ENCODE measurements around the gene NRIP3. TPM values are rescaled to one million over a fixed set of nuclear protein-coding genes. Genes with fewer than 3 reads are reported as not detected.

The NRIP3 gene
- total and polyA plus RNA-seq, 2 of the 13 experiments (the other 11 are each of a cell fraction or from before 2014, with no cell fraction given) = 0.04 to 0.07 TPM

- Histone ChIP-seq H3K4me3 (replicated peaks in 1 of 3; ENCODE audit: insufficient read depth in 1 of 3, low read depth in 2 of 3, low read length in 3 of 3) (no peak overlapping the region), H3K79me2 (ENCODE audit: insufficient read depth, low read length) (no peaks in the 10 kb centered on the region), H3K9ac (ENCODE audit: insufficient read depth, low read depth, low read length) (no peak overlapping the region), H2AFZ (ENCODE audit: low read length) (no peak overlapping the region), H3K27ac (ENCODE audit: extremely low read length, insufficient read depth, low read length) (no peak overlapping the region), H3K4me2 (ENCODE audit: low read depth, low read length) (peak overlapping the region; percentile 79; the same call in 1 of the 2 replicates), H3K36me3 (replicated peaks in 1 of 2; ENCODE audit: control insufficient read depth in 1 of 2, insufficient read depth in 2 of 2, low read length in 2 of 2) (no peaks in the 10 kb centered on the region), H3K27me3 (ENCODE audit: control insufficient read depth in 1 of 2, insufficient read depth in 2 of 2, low read length in 2 of 2) (peaks cover 1 to 50% of the 10 kb centered on the region in 2 experiments), H3K4me1 (ENCODE audit: insufficient read depth, low read length) (peaks cover 11% of the 10 kb centered on the region), H3K9me3 (ENCODE audit: low read length) (no peaks in the 10 kb centered on the region), H4K20me1 (ENCODE audit: insufficient read depth, low read length) (no peaks in the 10 kb centered on the region)
- in situ Hi-C loops (cut with HindIII; ENCODE audit: extremely low pct_ligation_motif_present, low pct_unique_long_range_greater_than_20kb) = no loop called here
- no peak for DNase-seq (ENCODE audit: low spot score)
- FAIRE-seq = no peak
- no TSS peak for BruUV-seq (replicated peaks)
- intact Hi-C loops (cut with micrococcal nuclease; ENCODE audit: unreplicated experiment) = no loop called here
- POLR2A ChIA-PET = no interaction called here
- TF ChIP-seq EZH2 (conservative IDR thresholded peaks at IDR 0.05; ENCODE audit: low read depth, low read length) = 0 out of 2 replicates have a peak, but pooled peaks have one; percentile 45
- no peak for TF ChIP-seq HMG20B (CRISPR knock-in tag; conservative IDR thresholded peaks at IDR 0.05)
- 50% methylated on average over 4 of the region's 4 CpGs for WGBS (ENCODE audit: low lambda C conversion rate)
- ATAC-seq = peak; percentile 13; the same call in 1 of the 3 replicates
- CTCF ChIA-PET (ENCODE audit: low intra/inter-chr PET ratio, low total read pairs) = no interaction called here
These were observed 1.3 kb upstream of the NRIP3 start for GRCh38 chr11:9005087-9005486.

GRCh38 chr11:9004183-9004926 lies 554 bp upstream of the NRIP3 start:
- Histone ChIP-seq H3K4me1 (ENCODE audit: insufficient read depth, low read length) (peaks cover 11% of the 10 kb centered on the region), H4K20me1 (ENCODE audit: insufficient read depth, low read length) (no peaks in the 10 kb centered on the region), H3K36me3 (replicated peaks in 1 of 2; ENCODE audit: control insufficient read depth in 1 of 2, insufficient read depth in 2 of 2, low read length in 2 of 2) (no peaks in the 10 kb centered on the region), H3K4me3 (replicated peaks in 1 of 3; ENCODE audit: insufficient read depth in 1 of 3, low read depth in 2 of 3, low read length in 3 of 3) (peak overlapping the region; percentile 42 to 67 (median 51); a peak in 4 of 6 replicates), H3K9me3 (ENCODE audit: low read length) (no peaks in the 10 kb centered on the region), H2AFZ (ENCODE audit: low read length) (no peak overlapping the region), H3K27ac (ENCODE audit: extremely low read length, insufficient read depth, low read length) (no peak overlapping the region), H3K79me2 (ENCODE audit: insufficient read depth, low read length) (no peaks in the 10 kb centered on the region), H3K9ac (ENCODE audit: insufficient read depth, low read depth, low read length) (no peak overlapping the region), H3K4me2 (ENCODE audit: low read depth, low read length) (peak overlapping the region; percentile 79), H3K27me3 (ENCODE audit: control insufficient read depth in 1 of 2, insufficient read depth in 2 of 2, low read length in 2 of 2) (peaks cover 1 to 50% of the 10 kb centered on the region in 2 experiments)
- 24% methylated on average over 6 of the region's 69 CpGs for WGBS (ENCODE audit: low lambda C conversion rate)
- peak; percentile 69 for ATAC-seq
- ChIA-PET POLR2A (no interaction called here), CTCF (ENCODE audit: low intra/inter-chr PET ratio, low total read pairs) (no interaction called here)
- in situ Hi-C loops (cut with HindIII; ENCODE audit: extremely low pct_ligation_motif_present, low pct_unique_long_range_greater_than_20kb) = no loop called here
- DNase-seq (ENCODE audit: low spot score) = no peak
- no TSS peak for BruUV-seq (replicated peaks)
- intact Hi-C loops (cut with micrococcal nuclease; ENCODE audit: unreplicated experiment) = no loop called here
- FAIRE-seq = no peak
- TF ChIP-seq, protein P1, sequence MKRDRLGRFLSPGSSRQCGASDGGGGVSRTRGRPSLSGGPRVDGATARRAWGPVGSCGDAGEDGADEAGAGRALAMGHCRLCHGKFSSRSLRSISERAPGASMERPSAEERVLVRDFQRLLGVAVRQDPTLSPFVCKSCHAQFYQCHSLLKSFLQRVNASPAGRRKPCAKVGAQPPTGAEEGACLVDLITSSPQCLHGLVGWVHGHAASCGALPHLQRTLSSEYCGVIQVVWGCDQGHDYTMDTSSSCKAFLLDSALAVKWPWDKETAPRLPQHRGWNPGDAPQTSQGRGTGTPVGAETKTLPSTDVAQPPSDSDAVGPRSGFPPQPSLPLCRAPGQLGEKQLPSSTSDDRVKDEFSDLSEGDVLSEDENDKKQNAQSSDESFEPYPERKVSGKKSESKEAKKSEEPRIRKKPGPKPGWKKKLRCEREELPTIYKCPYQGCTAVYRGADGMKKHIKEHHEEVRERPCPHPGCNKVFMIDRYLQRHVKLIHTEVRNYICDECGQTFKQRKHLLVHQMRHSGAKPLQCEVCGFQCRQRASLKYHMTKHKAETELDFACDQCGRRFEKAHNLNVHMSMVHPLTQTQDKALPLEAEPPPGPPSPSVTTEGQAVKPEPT (CRISPR knock-in tag; IDR thresholded peaks at IDR 0.05; ENCODE audit: low read depth) = no peak
- TF ChIP-seq ZNF572 (CRISPR knock-in tag; IDR thresholded peaks at IDR 0.05) (no peak), ZNF263 (CRISPR knock-in tag; IDR thresholded peaks at IDR 0.05) (no peak), ZNF556 (CRISPR knock-in tag; IDR thresholded peaks at IDR 0.05; ENCODE audit: borderline replicate concordance) (peak; percentile 49; the same call in 1 of the 2 replicates), ZNF709 (CRISPR knock-in tag; IDR thresholded peaks at IDR 0.05) (peak; percentile 7; the same call in 1 of the 2 replicates), SCMH1 (CRISPR knock-in tag; IDR thresholded peaks at IDR 0.05; ENCODE audit: borderline replicate concordance) (no peak), ASH2L (IDR thresholded peaks at IDR 0.05; ENCODE audit: insufficient read length, low read depth, low read length) (no peak), ZNF577 (CRISPR knock-in tag; IDR thresholded peaks at IDR 0.05; ENCODE audit: borderline replicate concordance, low read depth) (no peak), PAX8 (CRISPR knock-in tag; IDR thresholded peaks at IDR 0.05; ENCODE audit: borderline replicate concordance) (peak; percentile 54; the same call in 1 of the 2 replicates), WIZ (CRISPR knock-in tag; IDR thresholded peaks at IDR 0.05) (no peak), SNAI1 (CRISPR knock-in tag; IDR thresholded peaks at IDR 0.05; ENCODE audit: borderline replicate concordance) (no peak), RARG (CRISPR knock-in tag; IDR thresholded peaks at IDR 0.05; ENCODE audit: low read depth) (no peak)
- TF ChIP-seq, protein P2, sequence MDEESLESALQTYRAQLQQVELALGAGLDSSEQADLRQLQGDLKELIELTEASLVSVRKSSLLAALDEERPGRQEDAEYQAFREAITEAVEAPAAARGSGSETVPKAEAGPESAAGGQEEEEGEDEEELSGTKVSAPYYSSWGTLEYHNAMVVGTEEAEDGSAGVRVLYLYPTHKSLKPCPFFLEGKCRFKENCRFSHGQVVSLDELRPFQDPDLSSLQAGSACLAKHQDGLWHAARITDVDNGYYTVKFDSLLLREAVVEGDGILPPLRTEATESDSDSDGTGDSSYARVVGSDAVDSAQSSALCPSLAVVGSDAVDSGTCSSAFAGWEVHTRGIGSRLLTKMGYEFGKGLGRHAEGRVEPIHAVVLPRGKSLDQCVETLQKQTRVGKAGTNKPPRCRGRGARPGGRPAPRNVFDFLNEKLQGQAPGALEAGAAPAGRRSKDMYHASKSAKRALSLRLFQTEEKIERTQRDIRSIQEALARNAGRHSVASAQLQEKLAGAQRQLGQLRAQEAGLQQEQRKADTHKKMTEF (CRISPR knock-in tag; IDR thresholded peaks at IDR 0.05) = peak; percentile 21; the same call in 1 of the 2 replicates
